Hepatocyte (in vitro differentiated cells): Measurements from ENCODE around the gene GRIN2C. TPM values are rescaled to one million over a fixed set of nuclear protein-coding genes. Genes with fewer than 3 reads are reported as not detected.

Experiments used
- DNase-seq: peaks from one replicate; pipeline ENCODE4 v3.0.0-alpha.2; 2016; ENCODE audit warnings: low spot score
- H2AFZ ChIP-seq: fragments of 200-600 bp; sonication (generic); 2 replicates; pipeline ENCODE4 v1.6.0; 2016; ENCODE audit warnings: antibody characterized with exemption, mild to moderate bottlenecking
- H3K27ac ChIP-seq: fragments of 200-600 bp; sonication (generic); 2 replicates; pipeline ENCODE4 v1.5.1; 2016; ENCODE audit warnings: mild to moderate bottlenecking
- H3K27me3 ChIP-seq: fragments of 200-600 bp; sonication (generic); 2 replicates; pipeline ENCODE4 v1.6.1; 2016
- H3K36me3 ChIP-seq: fragments of 200-600 bp; sonication (generic); replicated peaks from 2 replicates; pipeline ENCODE4 v1.5.1; 2016; ENCODE audit warnings: low read depth; ENCODE audit not compliant: insufficient read depth
- H3K4me1 ChIP-seq: fragments of 200-600 bp; sonication (generic); 2 replicates; pipeline ENCODE4 v1.5.1; 2016; ENCODE audit warnings: mild to moderate bottlenecking, moderate library complexity; ENCODE audit not compliant: insufficient read depth
- H3K4me2 ChIP-seq: fragments of 200-600 bp; sonication (generic); 2 replicates; pipeline ENCODE4 v1.6.0; 2016
- H3K4me3 ChIP-seq: fragments of 200-600 bp; sonication (generic); 2 replicates; pipeline ENCODE4 v1.5.1; 2016; ENCODE audit warnings: mild to moderate bottlenecking
- H3K79me2 ChIP-seq: fragments of 200-600 bp; sonication (generic); 2 replicates; pipeline ENCODE4 v1.6.0; 2017; ENCODE audit warnings: mild to moderate bottlenecking
- H3K9me2 ChIP-seq: fragments of 200-600 bp; sonication (generic); replicated peaks from 2 replicates; pipeline ENCODE4 v1.6.0; 2017; ENCODE audit warnings: mild to moderate bottlenecking; ENCODE audit not compliant: insufficient read depth
- H3K9me3 ChIP-seq: fragments of 200-600 bp; sonication (generic); 2 replicates; pipeline ENCODE4 v1.5.1; 2016; ENCODE audit warnings: low read depth, mild to moderate bottlenecking
- H4K20me1 ChIP-seq: fragments of 200-600 bp; sonication (generic); 2 replicates; pipeline ENCODE4 v1.6.0; 2016; ENCODE audit warnings: mild to moderate bottlenecking; ENCODE audit not compliant: insufficient read depth, poor library complexity, severe bottlenecking
- EZH2 ChIP-seq: fragments of 200-600 bp; sonication (generic); IDR thresholded peaks from 2 replicates; pipeline ENCODE4 v1.6.1; 2016; ENCODE audit warnings: antibody characterized with exemption, mild to moderate bottlenecking, borderline replicate concordance
- EZH2phosphoT487 ChIP-seq: fragments of 200-600 bp; sonication (generic); IDR thresholded peaks from one replicate; pipeline ENCODE4 v1.6.1; 2018; ENCODE audit warnings: antibody characterized with exemption, mild to moderate bottlenecking, low read depth, moderate library complexity; ENCODE audit not compliant: unreplicated experiment, severe bottlenecking
- WGBS: methylation state at CpG from one replicate; pipeline ENCODE4 v1.1.6; 2016; ENCODE audit warnings: low lambda C conversion rate; ENCODE audit errors: missing lambda C conversion rate; 5-methylcytosine and 5-hydroxymethylcytosine counted together
- polyA plus RNA-seq: library from polyadenylated mRNA; unstranded; fragments of >200 nt; fragmentation: Nextera tagmentation; extraction: Ambion mirVana; gene quantifications from 2 replicates; pipeline ENCODE4 v1.2.1, GENCODE V29; 2016
- total RNA-seq: library from RNA; depleted of rRNA; stranded (reverse); fragments of >200 nt; gene quantifications from 2 replicates; pipeline ENCODE4 v1.2.3, GENCODE V29; 2014
- TF ChIP-seq, protein P1 (sequence below): fragments of 200-600 bp; sonication (generic); IDR thresholded peaks from 2 replicates; pipeline ENCODE4 v1.5.1; 2016; ENCODE audit warnings: antibody characterized with exemption, mild to moderate bottlenecking; ENCODE audit not compliant: poor library complexity

GRIN2C gene
- total and polyA plus RNA-seq, 2 experiments from 2014 or later = 0.27 TPM; not detected in 1

DNA sequence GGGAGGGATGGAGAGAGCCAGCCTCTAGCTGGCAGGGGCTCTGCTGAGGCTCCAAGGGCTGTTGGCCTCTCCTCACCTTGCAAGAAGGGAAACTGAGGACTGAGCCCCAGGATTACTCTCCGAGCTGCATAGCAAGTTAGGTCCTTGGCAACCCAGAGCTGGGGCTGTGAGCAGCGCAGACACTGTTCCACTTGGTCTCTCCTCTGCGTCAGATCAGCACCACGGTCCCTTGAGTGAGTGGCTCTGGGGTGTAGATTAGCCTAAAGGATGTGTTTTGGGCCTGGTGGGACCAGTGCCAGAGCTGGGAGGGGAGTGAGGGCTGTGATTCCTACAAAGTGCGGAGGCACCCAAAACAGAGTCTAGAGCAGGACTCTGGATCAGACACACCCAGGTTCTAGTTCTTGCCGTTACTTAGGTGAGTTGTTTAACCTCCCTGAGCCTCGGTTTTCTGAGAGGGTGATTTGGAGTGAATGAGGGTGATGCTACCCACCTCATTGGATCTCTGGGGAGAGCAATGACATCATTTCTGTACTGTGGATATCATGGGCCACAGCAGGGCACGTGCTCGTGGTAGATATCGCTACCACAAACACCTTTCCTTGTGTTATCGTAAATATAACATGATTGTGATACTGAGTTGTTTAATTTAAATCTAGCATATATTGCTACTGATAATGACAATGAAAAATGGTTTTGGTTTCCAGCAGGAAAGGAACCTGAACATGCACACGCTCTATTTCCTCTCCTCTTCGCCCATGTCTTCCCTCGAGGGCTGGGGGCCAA lies 41.9 kb upstream of the GRIN2C start:
- no peak for TF ChIP-seq EZH2phosphoT487
- TF ChIP-seq, protein P1, sequence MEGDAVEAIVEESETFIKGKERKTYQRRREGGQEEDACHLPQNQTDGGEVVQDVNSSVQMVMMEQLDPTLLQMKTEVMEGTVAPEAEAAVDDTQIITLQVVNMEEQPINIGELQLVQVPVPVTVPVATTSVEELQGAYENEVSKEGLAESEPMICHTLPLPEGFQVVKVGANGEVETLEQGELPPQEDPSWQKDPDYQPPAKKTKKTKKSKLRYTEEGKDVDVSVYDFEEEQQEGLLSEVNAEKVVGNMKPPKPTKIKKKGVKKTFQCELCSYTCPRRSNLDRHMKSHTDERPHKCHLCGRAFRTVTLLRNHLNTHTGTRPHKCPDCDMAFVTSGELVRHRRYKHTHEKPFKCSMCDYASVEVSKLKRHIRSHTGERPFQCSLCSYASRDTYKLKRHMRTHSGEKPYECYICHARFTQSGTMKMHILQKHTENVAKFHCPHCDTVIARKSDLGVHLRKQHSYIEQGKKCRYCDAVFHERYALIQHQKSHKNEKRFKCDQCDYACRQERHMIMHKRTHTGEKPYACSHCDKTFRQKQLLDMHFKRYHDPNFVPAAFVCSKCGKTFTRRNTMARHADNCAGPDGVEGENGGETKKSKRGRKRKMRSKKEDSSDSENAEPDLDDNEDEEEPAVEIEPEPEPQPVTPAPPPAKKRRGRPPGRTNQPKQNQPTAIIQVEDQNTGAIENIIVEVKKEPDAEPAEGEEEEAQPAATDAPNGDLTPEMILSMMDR = no peak
- no peak for TF ChIP-seq EZH2
- 88% methylated on average over 14 of the region's 14 CpGs for WGBS

DNA sequence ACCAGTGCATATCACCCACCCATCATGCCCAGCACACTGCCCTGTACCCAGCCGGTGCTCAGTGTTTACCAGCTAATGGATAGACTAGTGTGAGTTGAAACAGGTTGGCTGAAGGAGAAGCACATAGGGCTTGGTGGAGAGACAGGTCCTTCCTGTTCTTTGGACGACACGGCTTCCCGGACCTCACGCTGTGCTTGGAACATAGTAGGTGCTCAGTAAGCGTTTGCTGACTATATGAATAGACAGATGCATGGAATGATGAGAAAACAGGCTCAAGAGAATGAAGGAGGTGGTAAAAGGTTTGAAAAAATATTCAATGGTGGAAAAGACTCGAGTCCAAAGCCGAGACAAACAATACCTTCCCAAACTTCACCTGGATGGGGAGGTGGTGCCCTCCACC lies 40.5 kb upstream of the GRIN2C start:
- peaks cover 20% of the 10 kb centered on the region for H3K27me3 ChIP-seq
- no peak overlapping the region for H2AFZ ChIP-seq
- no peaks in the 10 kb centered on the region for H3K4me1 ChIP-seq
- 87% methylated on average over 8 of the region's 8 CpGs for WGBS
- H3K27ac ChIP-seq = no peak overlapping the region
- DNase-seq = no peak
- H3K36me3 ChIP-seq = no peaks in the 10 kb centered on the region
- TF ChIP-seq EZH2phosphoT487 (no peak), EZH2 (no peak)
- TF ChIP-seq, protein P1 = no peak
- no peaks in the 10 kb centered on the region for H3K9me3 ChIP-seq
- H3K4me3 ChIP-seq = no peak overlapping the region
- no peak overlapping the region for H3K4me2 ChIP-seq
- no peaks in the 10 kb centered on the region for H3K9me2 ChIP-seq
- H4K20me1 ChIP-seq = no peaks in the 10 kb centered on the region
- H3K79me2 ChIP-seq = no peaks in the 10 kb centered on the region

More for the DNA sequence above, 41.9 kb upstream of the GRIN2C start:
- H3K27ac ChIP-seq = no peak overlapping the region
- no peaks in the 10 kb centered on the region for H3K9me2 ChIP-seq
- no peaks in the 10 kb centered on the region for H3K4me1 ChIP-seq
- peaks cover 10% of the 10 kb centered on the region for H3K27me3 ChIP-seq
- no peak for DNase-seq
- no peak overlapping the region for H2AFZ ChIP-seq
- no peak overlapping the region for H3K4me2 ChIP-seq
- H4K20me1 ChIP-seq = no peaks in the 10 kb centered on the region
- no peaks in the 10 kb centered on the region for H3K36me3 ChIP-seq
- H3K4me3 ChIP-seq = no peak overlapping the region
- H3K79me2 ChIP-seq = no peaks in the 10 kb centered on the region
- H3K9me3 ChIP-seq = no peaks in the 10 kb centered on the region

DNA sequence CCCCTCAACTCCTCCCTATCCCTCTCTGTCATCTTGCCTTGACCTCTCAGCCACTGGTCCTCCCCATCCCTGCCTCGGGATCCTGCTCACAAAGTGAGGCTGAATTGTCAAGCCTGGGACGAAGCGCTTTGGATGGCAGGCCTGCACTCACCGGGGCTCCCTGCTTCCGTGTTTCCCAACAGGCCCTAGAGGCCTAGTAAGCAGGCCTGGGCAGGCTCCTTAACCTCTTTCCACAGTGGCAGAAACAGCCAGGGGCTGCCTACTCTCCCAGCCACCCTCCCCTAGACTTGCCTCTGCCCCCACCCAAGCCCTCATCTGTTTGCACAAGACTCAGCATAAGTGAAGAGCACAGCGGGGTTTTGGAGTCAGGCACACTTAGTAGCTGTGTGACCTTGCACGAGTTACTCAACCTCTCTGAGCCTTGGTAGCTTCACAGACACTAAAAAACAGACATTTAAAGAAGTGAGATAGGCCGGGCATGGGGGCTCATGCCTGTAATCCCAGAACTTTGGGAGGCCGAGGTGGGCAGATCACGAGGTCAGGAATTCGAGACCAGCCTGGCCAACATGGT lies 38.8 kb upstream of the GRIN2C start:
- no peak overlapping the region for H3K4me2 ChIP-seq
- 91% methylated on average over 11 of the region's 11 CpGs for WGBS
- H4K20me1 ChIP-seq = no peaks in the 10 kb centered on the region
- H3K4me1 ChIP-seq = peaks cover 4% of the 10 kb centered on the region
- H3K4me3 ChIP-seq = no peak overlapping the region
- H3K9me2 ChIP-seq = no peaks in the 10 kb centered on the region
- H3K27me3 ChIP-seq = peaks cover 37% of the 10 kb centered on the region
- H3K9me3 ChIP-seq = no peaks in the 10 kb centered on the region
- TF ChIP-seq EZH2 (no peak), EZH2phosphoT487 (no peak)
- TF ChIP-seq, protein P1 = no peak
- H2AFZ ChIP-seq = no peak overlapping the region
- no peak overlapping the region for H3K27ac ChIP-seq
- DNase-seq = no peak
- H3K79me2 ChIP-seq = no peaks in the 10 kb centered on the region
- H3K36me3 ChIP-seq = no peaks in the 10 kb centered on the region
